HG03103 (cell line): ENCODE results near the gene SLC27A6.

Experiments
- ATAC-seq: cut with Tn5 transposase; IDR thresholded peaks from one replicate; pipeline ENCODE4 v1.9.1; 2021; ENCODE audit warnings: low read depth; ENCODE audit not compliant: unreplicated experiment

Gene SLC27A6

DNA sequence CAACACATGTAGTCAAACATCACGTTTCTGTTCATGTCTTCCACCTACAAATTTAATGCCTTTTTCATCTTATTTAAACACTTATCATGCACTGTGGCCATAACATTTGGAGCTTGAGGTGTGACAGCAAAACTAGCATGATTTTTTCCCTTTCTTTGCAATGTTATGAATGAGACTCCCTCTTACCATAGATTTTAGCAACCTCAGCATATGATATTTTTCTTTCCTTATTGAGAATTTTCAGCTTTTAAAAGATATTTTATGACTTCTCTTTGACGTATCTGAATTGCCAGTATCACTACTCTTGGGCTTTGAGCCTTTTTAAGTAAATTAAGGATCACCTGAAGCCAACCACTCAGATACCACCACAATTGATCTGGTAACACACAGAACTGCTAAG lies 96.6 kb downstream of the SLC27A6 start:
- ATAC-seq: no peak

DNA sequence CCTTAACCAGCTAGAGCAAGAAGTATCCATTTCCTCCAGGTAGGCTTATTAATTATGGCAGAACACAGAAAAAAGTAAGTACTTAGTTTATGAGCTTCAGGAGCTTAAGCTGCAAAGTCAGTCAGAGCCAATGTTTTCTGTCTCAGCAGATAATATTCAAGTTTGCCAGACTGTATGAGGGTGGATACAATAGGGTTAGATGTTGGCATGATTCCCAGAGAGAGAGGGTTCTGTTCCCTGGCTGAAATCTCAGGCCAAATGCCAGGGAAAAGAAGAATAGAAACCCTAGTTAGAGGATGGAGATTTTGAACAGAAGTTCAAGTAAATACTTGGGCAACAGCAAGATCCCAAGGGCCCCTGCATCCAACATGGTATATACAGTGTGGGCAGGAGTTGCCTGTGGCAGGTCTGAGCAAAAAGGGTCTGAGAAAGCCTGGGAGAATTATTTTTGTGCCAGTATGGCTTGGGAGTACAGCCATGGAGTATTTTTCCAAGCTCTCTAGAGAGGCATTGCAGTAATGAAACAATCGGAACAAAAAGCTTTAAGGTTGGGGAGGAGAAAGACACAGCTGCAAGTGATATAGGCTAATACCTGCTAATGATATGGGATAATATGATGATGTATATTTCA lies 98.3 kb downstream of the SLC27A6 start:
- ATAC-seq: no peak

DNA sequence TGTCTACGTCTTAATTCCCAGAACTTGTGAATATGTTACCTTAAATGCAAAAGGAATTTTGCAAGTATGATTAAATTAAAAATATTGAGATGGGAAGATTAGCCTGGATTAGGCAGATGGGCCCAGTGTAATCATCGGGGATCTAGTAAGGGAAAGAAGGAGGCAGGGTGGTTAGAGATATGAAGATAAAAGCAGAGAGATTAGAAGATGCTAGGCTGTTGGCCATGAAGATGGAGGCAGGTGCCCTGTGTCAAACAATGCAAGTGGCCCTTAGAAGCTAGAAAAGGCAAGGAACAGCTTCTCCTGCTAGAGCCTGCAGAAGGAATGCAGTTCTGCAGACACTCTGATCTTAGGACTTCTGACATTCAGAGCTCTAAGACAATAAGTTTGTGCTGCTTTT lies 100.4 kb downstream of the SLC27A6 start:
- no peak for ATAC-seq

DNA sequence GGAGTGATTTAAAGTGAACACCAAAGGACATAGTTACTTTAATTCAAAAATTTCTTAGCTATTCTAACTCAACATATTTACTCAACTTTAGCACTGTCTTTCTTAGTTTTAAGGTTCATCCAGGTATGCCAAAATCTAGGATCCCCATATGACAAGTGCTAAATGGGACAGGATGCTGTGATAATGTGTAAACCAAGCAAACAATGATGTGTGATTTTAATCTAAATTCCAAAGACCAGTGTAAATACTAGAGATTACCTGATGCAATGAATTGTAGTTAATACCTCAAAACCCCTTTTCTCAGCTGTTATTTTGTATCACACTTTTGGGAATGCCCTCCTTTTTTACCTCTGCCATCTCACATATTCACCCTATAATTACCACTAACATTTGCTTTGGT lies 102.5 kb downstream of the SLC27A6 start:
- no peak for ATAC-seq

DNA sequence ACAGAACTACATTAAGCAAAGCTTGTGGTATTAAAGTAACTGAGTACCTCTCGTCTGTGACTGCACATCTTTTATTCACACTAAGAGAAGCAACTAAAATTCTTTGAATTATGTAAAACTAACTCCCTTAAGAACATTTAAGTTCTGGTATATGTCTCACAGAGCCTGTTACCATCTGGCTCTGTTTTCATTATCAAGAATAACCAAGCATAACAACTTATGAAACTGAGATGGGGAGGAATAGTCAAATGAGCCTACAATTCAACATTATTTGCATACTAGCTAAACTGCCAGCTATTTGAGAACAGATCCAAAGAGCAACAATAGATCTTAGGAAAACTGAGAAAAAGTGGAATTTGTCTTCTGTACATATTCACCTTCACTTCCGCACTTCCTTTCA lies 104.0 kb downstream of the SLC27A6 start:
- peak; percentile 52 for ATAC-seq

DNA sequence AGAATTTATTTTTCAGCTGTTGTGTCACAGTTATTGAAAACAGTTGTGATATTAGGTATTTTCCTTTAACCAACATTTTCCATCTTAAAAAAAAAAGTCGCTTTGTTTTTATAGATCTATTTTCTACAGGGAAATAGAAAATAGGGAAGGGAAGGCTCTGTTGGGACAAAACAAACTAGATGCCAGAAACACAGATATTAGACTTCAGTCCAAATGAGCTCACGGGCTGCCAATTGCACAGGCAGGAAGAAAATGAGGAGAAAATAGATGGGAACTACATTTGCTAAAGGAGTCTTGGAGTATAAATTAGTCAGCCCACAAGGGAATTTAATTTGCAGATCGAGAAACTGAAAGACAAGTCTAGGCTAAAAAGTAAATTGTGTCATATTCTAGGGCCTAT lies 107.8 kb downstream of the SLC27A6 start:
- ATAC-seq: no peak

DNA sequence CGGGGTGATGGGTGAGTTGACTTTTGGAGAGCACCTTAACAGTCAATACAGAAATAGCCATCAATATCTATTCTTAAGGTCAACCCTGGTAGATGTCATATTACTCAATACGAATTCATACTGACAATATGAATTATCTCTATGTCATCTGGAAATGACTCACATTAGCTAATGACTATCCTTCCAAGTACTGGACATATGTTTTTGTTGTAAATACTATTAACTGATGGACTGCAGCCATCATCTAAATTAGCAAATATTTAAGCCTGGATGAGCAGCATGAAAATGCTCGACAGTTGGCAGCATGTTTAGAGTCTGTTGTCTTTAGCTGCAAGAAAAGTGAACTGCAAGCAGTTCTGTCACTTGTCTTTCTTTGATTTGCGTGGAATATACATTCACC lies 109.6 kb downstream of the SLC27A6 start:
- no peak for ATAC-seq

DNA sequence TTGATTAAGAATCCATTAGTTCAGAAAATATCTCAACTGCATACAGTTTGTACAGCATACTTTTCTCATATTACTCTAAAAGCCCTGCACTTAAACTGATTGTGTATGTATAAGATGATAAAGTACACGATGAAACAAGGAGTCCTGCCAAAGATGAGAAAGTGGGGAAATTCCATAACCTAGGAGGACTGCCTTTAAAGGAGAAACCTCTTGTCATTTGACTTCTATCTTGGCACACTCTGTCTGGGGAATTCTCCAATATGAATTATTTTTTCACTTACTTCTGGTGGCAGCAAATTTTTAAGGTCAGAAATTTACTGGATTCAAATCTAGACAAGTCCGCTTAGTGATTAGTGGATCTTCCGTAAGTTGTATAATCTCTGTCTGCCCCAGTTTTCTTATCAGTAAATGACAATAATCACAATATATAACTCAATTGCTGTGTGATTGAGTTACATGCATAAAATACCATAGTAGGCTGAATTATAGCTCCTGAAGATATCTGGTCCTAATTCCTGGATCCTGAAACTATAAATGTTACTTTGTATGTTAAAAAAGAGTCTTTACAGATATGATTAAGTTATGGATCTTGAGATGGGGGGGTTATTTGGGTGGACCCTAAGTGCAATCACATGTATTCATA lies 112.3 kb downstream of the SLC27A6 start:
- ATAC-seq: no peak

DNA sequence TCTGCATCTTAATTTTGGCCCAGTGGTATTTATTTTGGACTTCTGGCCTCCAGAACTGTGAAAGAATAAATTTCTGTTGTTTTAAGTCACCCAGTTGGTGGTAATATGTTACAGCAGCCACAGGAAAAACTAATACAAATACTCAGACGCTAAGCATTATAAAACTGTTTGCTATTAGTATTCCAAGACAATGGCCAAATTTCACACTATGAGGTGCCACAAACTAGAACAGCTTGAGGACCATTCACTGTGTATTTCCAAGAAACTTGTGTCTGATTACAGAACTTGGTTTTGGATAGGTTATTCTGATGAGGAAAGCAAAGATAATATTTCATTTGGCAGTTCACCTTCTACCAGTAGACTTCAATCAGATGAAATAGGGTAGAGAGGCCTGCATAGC lies 113.0 kb downstream of the SLC27A6 start:
- no peak for ATAC-seq

DNA sequence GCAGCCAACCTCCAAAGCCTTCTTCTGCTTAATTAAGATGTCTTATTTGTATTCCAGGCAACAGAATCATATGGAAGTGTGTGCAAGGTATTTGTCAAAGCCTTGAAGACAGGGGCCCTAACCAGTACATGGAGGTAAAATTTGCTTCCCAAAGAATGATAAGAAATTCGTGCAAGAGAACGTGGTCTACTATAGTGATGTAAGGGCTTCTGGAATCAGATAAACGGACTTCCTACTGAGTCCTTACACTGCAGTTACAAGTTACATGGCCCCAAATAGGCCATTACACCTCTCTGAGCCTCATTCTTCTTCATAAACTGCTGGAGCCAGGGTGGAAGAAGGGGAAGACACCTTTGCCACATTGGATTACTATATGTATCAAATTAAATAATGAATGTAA lies 113.4 kb downstream of the SLC27A6 start:
- no peak for ATAC-seq

DNA sequence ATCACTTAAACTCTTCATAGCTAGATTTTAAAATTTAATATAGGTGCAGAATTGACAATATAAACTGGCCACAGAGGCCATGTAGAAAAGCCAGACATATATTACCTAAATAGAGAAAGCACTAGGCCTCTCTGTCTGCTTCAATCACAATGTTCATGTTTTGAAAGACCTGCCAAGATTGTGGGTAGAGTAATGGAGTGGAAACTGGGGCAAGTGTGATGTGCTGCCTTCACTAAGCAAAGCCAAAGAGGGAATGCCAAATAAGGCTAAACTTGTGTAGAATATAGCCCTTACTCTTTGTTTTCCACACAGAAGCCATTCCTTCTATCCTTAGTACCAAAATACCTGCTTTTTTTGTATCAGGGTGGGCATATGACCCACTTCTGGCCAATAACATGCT lies 114.2 kb downstream of the SLC27A6 start:
- ATAC-seq: no peak

DNA sequence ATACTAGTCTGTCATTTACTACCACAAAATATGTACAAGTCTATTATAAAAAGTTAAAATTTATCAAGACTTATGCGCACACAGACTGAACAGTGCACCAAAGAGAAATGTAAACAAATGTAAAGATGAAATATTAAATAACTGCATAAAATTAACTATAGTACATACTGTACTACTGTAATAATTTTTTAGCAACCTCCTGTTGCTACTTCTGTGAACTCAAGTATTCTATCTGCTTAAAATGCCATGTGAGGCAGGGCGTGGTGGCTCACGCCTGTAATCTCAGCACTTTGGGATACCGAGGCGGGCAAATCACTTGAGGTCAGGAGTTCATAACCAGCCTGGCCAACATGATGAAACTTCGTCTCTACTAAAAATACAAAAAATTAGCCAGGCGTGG lies 115.5 kb downstream of the SLC27A6 start:
- no peak for ATAC-seq

DNA sequence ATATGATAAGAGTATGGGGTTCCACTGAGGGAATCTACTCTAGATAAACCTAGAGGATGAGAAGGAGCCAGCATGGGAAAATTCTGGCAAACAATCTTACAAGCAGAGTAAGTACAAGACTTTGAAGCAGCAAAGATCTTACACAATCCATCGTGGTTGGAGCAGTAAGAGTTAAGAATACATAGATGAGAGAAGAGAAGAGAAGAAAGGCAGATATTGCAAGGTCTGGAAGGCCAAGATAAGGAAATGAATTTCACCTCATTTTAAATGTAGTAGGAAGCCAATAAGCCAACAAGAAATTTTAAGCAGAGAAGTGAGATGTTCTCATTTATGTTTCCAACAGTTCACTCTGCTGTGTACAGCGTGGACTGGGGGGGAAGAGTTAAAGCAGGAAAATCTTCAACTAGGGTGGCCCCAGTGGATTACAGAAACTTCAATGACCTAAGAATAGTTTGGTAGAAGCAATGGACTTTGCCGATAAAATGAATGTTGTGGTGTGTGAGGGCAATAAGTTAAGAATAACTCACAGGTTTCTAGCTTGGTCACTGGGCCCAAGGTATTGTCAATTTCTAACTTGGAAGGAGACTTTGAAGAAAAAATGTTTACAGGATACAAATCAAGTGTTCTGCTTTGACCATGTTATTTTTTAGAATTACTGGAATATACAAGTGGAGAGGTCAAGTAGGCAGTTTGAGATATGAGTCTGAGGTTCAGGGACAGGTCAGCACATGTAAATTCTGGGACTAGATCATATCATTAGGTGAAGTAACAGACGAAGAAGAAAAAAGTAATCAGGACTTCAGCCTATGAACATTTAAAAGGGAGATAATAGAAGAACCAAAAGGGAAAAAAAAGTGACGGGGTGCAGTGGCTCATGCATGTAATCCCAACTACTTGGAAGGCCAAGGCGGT lies 117.2 kb downstream of the SLC27A6 start:
- ATAC-seq: no peak
